Activated T-cell treated with anti-CD3 and anti-CD28 coated beads, Interleukin-2, amount 50 U/mL, for 24 hours (primary cell): Measurements from ENCODE around the gene DENND1A.
"Not testable (repeated sequence)": the region's sequence is repeated elsewhere in the genome, so short reads cannot be mapped to it uniquely, and the experiment has no call there.

ENCODE experiments used
- DNase-seq: peaks from one replicate; pipeline ENCODE4 v3.0.0-alpha.2; 2020
- H3K27ac Mint-ChIP-seq: 2 replicates; pipeline ENCODE4 v1.8.0; 2020; ENCODE audit warnings: mild to moderate bottlenecking, mixed read lengths
- H3K27me3 Mint-ChIP-seq: 2 replicates; pipeline ENCODE4 v1.8.0; 2020; ENCODE audit warnings: mixed read lengths
- H3K36me3 Mint-ChIP-seq: 2 replicates; pipeline ENCODE4 v1.8.0; 2020; ENCODE audit warnings: low read depth, mixed read lengths
- H3K4me1 Mint-ChIP-seq: 2 replicates; pipeline ENCODE4 v1.8.0; 2020; ENCODE audit warnings: low read depth, mixed read lengths
- H3K4me3 Mint-ChIP-seq: 2 replicates; pipeline ENCODE4 v1.8.0; 2020; ENCODE audit warnings: mild to moderate bottlenecking, moderate library complexity, mixed read lengths
- H3K9me3 Mint-ChIP-seq: 2 replicates; pipeline ENCODE4 v1.8.0; 2020; ENCODE audit warnings: mixed read lengths

Gene DENND1A

GRCh38 chr9:123914517-123915196, 15.3 kb downstream of the DENND1A start:
- Mint-ChIP-seq H3K27ac (peak overlapping the region; percentile 57), H3K9me3 (peaks cover 3% of the 10 kb centered on the region), H3K4me3 (no peak overlapping the region), H3K27me3 (no peaks in the 10 kb centered on the region), H3K4me1 (peaks cover 9% of the 10 kb centered on the region), H3K36me3 (peaks cover 37% of the 10 kb centered on the region)
- DNase-seq: no peak

GRCh38 chr9:123912167-123912897, 17.6 kb downstream of the DENND1A start:
- Mint-ChIP-seq H3K4me3 (no peak overlapping the region), H3K27me3 (no peaks in the 10 kb centered on the region), H3K27ac (no peak overlapping the region), H3K36me3 (peaks cover 34% of the 10 kb centered on the region), H3K4me1 (peaks cover 9% of the 10 kb centered on the region), H3K9me3 (peaks cover 5% of the 10 kb centered on the region)
- DNase-seq: no peak

- Mint-ChIP-seq H3K27me3 (no peaks in the 10 kb centered on the region), H3K4me1 (peaks cover 9% of the 10 kb centered on the region), H3K9me3 (peaks cover 5% of the 10 kb centered on the region), H3K36me3 (peaks cover 29% of the 10 kb centered on the region), H3K27ac (no peak overlapping the region), H3K4me3 (no peak overlapping the region)
- no peak for DNase-seq
Measured at GRCh38 chr9:123911024-123911423, 18.9 kb downstream of the DENND1A start.

- peaks cover 30% of the 10 kb centered on the region for H3K36me3 Mint-ChIP-seq
- H3K9me3 Mint-ChIP-seq, H3K4me3 Mint-ChIP-seq, DNase-seq, H3K27ac Mint-ChIP-seq, H3K27me3 Mint-ChIP-seq, H3K4me1 Mint-ChIP-seq: not testable (repeated sequence)
Measured at GRCh38 chr9:123909192-123909591, 20.7 kb downstream of the DENND1A start.

GRCh38 chr9:123903550-123903949, 26.4 kb downstream of the DENND1A start:
- H3K27me3 Mint-ChIP-seq, H3K9me3 Mint-ChIP-seq, H3K27ac Mint-ChIP-seq, H3K4me3 Mint-ChIP-seq, DNase-seq, H3K4me1 Mint-ChIP-seq: not testable (repeated sequence)
- H3K36me3 Mint-ChIP-seq: peaks cover 22% of the 10 kb centered on the region

- Mint-ChIP-seq H3K4me1 (peaks cover 22% of the 10 kb centered on the region), H3K4me3 (no peak overlapping the region), H3K27me3 (no peaks in the 10 kb centered on the region), H3K36me3 (no peaks in the 10 kb centered on the region), H3K27ac (no peak overlapping the region), H3K9me3 (no peaks in the 10 kb centered on the region)
- no peak for DNase-seq
Measured at GRCh38 chr9:123894822-123895221, 35.1 kb downstream of the DENND1A start.

GRCh38 chr9:123893831-123894460, 36.0 kb downstream of the DENND1A start:
- H3K27ac Mint-ChIP-seq: no peak overlapping the region

GRCh38 chr9:123893115-123893514, 36.8 kb downstream of the DENND1A start:
- Mint-ChIP-seq H3K4me3 (no peak overlapping the region), H3K27ac (no peak overlapping the region), H3K4me1 (peaks cover 12% of the 10 kb centered on the region), H3K9me3 (no peaks in the 10 kb centered on the region), H3K36me3 (peaks cover 8% of the 10 kb centered on the region), H3K27me3 (no peaks in the 10 kb centered on the region)
- DNase-seq: no peak

More at GRCh38 chr9:123893831-123894460, 36.0 kb downstream of the DENND1A start:
- no peak overlapping the region for H3K4me3 Mint-ChIP-seq
- DNase-seq: no peak
- H3K9me3 Mint-ChIP-seq: no peaks in the 10 kb centered on the region
- peaks cover 5% of the 10 kb centered on the region for H3K36me3 Mint-ChIP-seq
- no peaks in the 10 kb centered on the region for H3K27me3 Mint-ChIP-seq
- H3K4me1 Mint-ChIP-seq: peaks cover 19% of the 10 kb centered on the region

- Mint-ChIP-seq H3K36me3 (peaks cover 14% of the 10 kb centered on the region), H3K4me1 (peaks cover 8% of the 10 kb centered on the region), H3K27ac (no peak overlapping the region), H3K27me3 (no peaks in the 10 kb centered on the region), H3K9me3 (no peaks in the 10 kb centered on the region), H3K4me3 (no peak overlapping the region)
- no peak for DNase-seq
Measured at GRCh38 chr9:123887837-123888236, 42.1 kb downstream of the DENND1A start.

GRCh38 chr9:123885834-123886233, 44.1 kb downstream of the DENND1A start:
- Mint-ChIP-seq H3K4me1 (peaks cover 20% of the 10 kb centered on the region), H3K36me3 (peaks cover 14% of the 10 kb centered on the region)
- H3K27ac Mint-ChIP-seq, H3K27me3 Mint-ChIP-seq, DNase-seq, H3K4me3 Mint-ChIP-seq, H3K9me3 Mint-ChIP-seq: not testable (repeated sequence)

GRCh38 chr9:123883634-123884033, 46.3 kb downstream of the DENND1A start:
- DNase-seq: no peak
- Mint-ChIP-seq H3K27ac (no peak overlapping the region), H3K9me3 (no peaks in the 10 kb centered on the region)

GRCh38 chr9:123881604-123882003, 48.3 kb downstream of the DENND1A start:
- no peak for DNase-seq
- H3K4me3 Mint-ChIP-seq: no peak overlapping the region
- no peaks in the 10 kb centered on the region for H3K9me3 Mint-ChIP-seq
- peaks cover 20% of the 10 kb centered on the region for H3K4me1 Mint-ChIP-seq
- peaks cover 18% of the 10 kb centered on the region for H3K36me3 Mint-ChIP-seq
- H3K27me3 Mint-ChIP-seq: no peaks in the 10 kb centered on the region
- no peak overlapping the region for H3K27ac Mint-ChIP-seq

More at GRCh38 chr9:123883634-123884033, 46.3 kb downstream of the DENND1A start:
- Mint-ChIP-seq H3K4me1 (peaks cover 20% of the 10 kb centered on the region), H3K27me3 (no peaks in the 10 kb centered on the region), H3K36me3 (peaks cover 13% of the 10 kb centered on the region), H3K4me3 (no peak overlapping the region)

GRCh38 chr9:123880420-123880819, 49.5 kb downstream of the DENND1A start:
- no peaks in the 10 kb centered on the region for H3K27me3 Mint-ChIP-seq
- no peak for DNase-seq
- H3K4me3 Mint-ChIP-seq: no peak overlapping the region
- peaks cover 30% of the 10 kb centered on the region for H3K36me3 Mint-ChIP-seq
- peaks cover 20% of the 10 kb centered on the region for H3K4me1 Mint-ChIP-seq
- H3K27ac Mint-ChIP-seq: no peak overlapping the region
- no peaks in the 10 kb centered on the region for H3K9me3 Mint-ChIP-seq

GRCh38 chr9:123876750-123877149, 53.2 kb downstream of the DENND1A start:
- no peaks in the 10 kb centered on the region for H3K27me3 Mint-ChIP-seq
- H3K9me3 Mint-ChIP-seq: no peaks in the 10 kb centered on the region

GRCh38 chr9:123872710-123873109, 57.2 kb downstream of the DENND1A start:
- peaks cover 24% of the 10 kb centered on the region for H3K4me1 Mint-ChIP-seq
- H3K27me3 Mint-ChIP-seq: no peaks in the 10 kb centered on the region
- no peak overlapping the region for H3K27ac Mint-ChIP-seq
- peaks cover 52% of the 10 kb centered on the region for H3K36me3 Mint-ChIP-seq
- H3K9me3 Mint-ChIP-seq: no peaks in the 10 kb centered on the region
- DNase-seq: no peak
- H3K4me3 Mint-ChIP-seq: no peak overlapping the region

More at GRCh38 chr9:123876750-123877149, 53.2 kb downstream of the DENND1A start:
- H3K27ac Mint-ChIP-seq: no peak overlapping the region
- no peak overlapping the region for H3K4me3 Mint-ChIP-seq
- H3K36me3 Mint-ChIP-seq: peaks cover 47% of the 10 kb centered on the region
- peaks cover 10% of the 10 kb centered on the region for H3K4me1 Mint-ChIP-seq
- DNase-seq: no peak
